HepG2 (cell line): ENCODE data around the gene FNDC3B. TPM values are rescaled to one million over a fixed set of nuclear protein-coding genes. Genes with fewer than 3 reads are reported as not detected.
A peak's percentile ranks its signal among the peaks of the same experiment; 100 is the strongest.

ENCODE experiments used
- ATAC-seq: fragments of 200-7000 bp; cut with Tn5 transposase; 3 replicates; pipeline ENCODE4 v1.9.1; 2020; ENCODE audit warnings: mild to moderate bottlenecking, moderate library complexity
- BruUV-seq: library from RNA; stranded (reverse); fragments of 400-500 nt; replicated peaks from 2 replicates; lab custom pipeline; 2021; lab: Mats Ljungman, UMichigan
- CTCF ChIA-PET: fragments of 300-600 bp; formaldehyde crosslinking; extraction: SDS; loops from one replicate; lab custom pipeline; 2021; ENCODE audit warnings: low total read pairs, inconsistent platforms, low intra/inter-chr PET ratio; lab: Yijun Ruan, JAX
- POLR2A ChIA-PET: fragments of 350-600 bp; sonication (Branson Sonifier 250); formaldehyde crosslinking; loops from one replicate; lab custom pipeline; 2020; ENCODE audit warnings: antibody characterized with exemption, inconsistent platforms; lab: Yijun Ruan, JAX
- DNase-seq: peaks from one replicate; pipeline ENCODE4 v3.0.0-alpha.2; 2015; ENCODE audit warnings: low spot score
- FAIRE-seq: peaks from 3 replicates; lab custom pipeline; 2011; peaks lifted over from hg19 to GRCh38; lab: Jason Lieb, UNC
- H2AFZ ChIP-seq: one replicate; pipeline ENCODE4 v1.6.1; 2011; ENCODE audit warnings: low read length, inconsistent platforms
- H3K27ac ChIP-seq: fragments of 300-600 bp; 3 replicates; pipeline ENCODE4 v1.8.0; 2011; ENCODE audit warnings: mixed run types, mild to moderate bottlenecking, mixed read lengths, low read length, inconsistent platforms; ENCODE audit not compliant: insufficient read depth; ENCODE audit errors: extremely low read length
- H3K27me3 ChIP-seq, 2 experiments: fragments of 200-600 bp in 1 of 2; 2 replicates in 1 of 2; 3 replicates in 1 of 2; pipeline versions ENCODE4 v1.6.0 to v1.8.0; 2011; ENCODE audit warnings: low read length in 2 of 2, mild to moderate bottlenecking in 2 of 2, moderate library complexity in 2 of 2, inconsistent platforms in 1 of 2; ENCODE audit not compliant: insufficient read depth in 2 of 2, control insufficient read depth in 1 of 2
- H3K36me3 ChIP-seq, 2 experiments: fragments of 200-600 bp in 1 of 2; replicated peaks in 1 of 2; 2 replicates in 1 of 2; 3 replicates in 1 of 2; pipeline versions ENCODE4 v1.5.1 to v1.8.0; 2011; ENCODE audit warnings: low read length in 2 of 2, inconsistent platforms in 1 of 2; ENCODE audit not compliant: insufficient read depth in 2 of 2, control insufficient read depth in 1 of 2
- H3K4me1 ChIP-seq: 2 replicates; pipeline ENCODE4 v1.5.1; 2012; ENCODE audit warnings: low read length, inconsistent platforms; ENCODE audit not compliant: insufficient read depth
- H3K4me2 ChIP-seq: 2 replicates; pipeline ENCODE4 v1.6.0; 2011; ENCODE audit warnings: low read depth, low read length, inconsistent platforms
- H3K4me3 ChIP-seq, 3 experiments: fragments of 200-600 bp in 1 of 3; sonication (generic), shearing (Covaris generic) in 1 of 3; replicated peaks in 1 of 3; 2 replicates each; pipeline ENCODE4 v1.5.1; 2011 to 2016; ENCODE audit warnings: low read length in 3 of 3, inconsistent platforms in 2 of 3, low read depth in 2 of 3, mild to moderate bottlenecking in 2 of 3, control low read depth in 1 of 3, mixed read lengths in 1 of 3; ENCODE audit not compliant: insufficient read depth in 1 of 3
- H3K79me2 ChIP-seq: one replicate; pipeline ENCODE4 v1.6.1; 2011; ENCODE audit warnings: low read length, inconsistent platforms; ENCODE audit not compliant: insufficient read depth
- H3K9ac ChIP-seq: 2 replicates; pipeline ENCODE4 v1.6.0; 2011; ENCODE audit warnings: mild to moderate bottlenecking, low read depth, low read length, inconsistent platforms; ENCODE audit not compliant: insufficient read depth
- H3K9me3 ChIP-seq: 2 replicates; pipeline ENCODE4 v1.5.1; 2012; ENCODE audit warnings: mild to moderate bottlenecking, low read length
- H4K20me1 ChIP-seq: 2 replicates; pipeline ENCODE4 v1.6.0; 2011; ENCODE audit warnings: inconsistent platforms, mild to moderate bottlenecking, low read length, moderate library complexity; ENCODE audit not compliant: insufficient read depth
- ARNTL ChIP-seq: sonication (generic); formaldehyde crosslinking; IDR thresholded peaks from 2 replicates; pipeline ENCODE4 v1.4.0; 2020; ENCODE audit warnings: mild to moderate bottlenecking, missing genetic modification reagents
- HIC2 ChIP-seq: sonication (generic); formaldehyde crosslinking; IDR thresholded peaks from 2 replicates; pipeline ENCODE4 v1.9.0; 2022; ENCODE audit warnings: low read depth, missing genetic modification reagents
- NCOA1 ChIP-seq: sonication (generic); formaldehyde crosslinking; IDR thresholded peaks from 2 replicates; pipeline ENCODE4 v1.9.0; 2021; ENCODE audit warnings: missing genetic modification reagents
- PAF1 ChIP-seq: IDR thresholded peaks from 2 replicates; pipeline ENCODE4 v1.6.1; 2016; ENCODE audit warnings: missing genetic modification reagents, missing compliant biosample characterization
- POLR2AphosphoS2 ChIP-seq: IDR thresholded peaks from 2 replicates; pipeline ENCODE4 v1.6.1; 2011; ENCODE audit warnings: low read depth, low read length, improper control_type of control experiment
- RBM22 ChIP-seq: fragments of 200-400 bp; formaldehyde crosslinking; optimal IDR thresholded peaks from 2 replicates; pipeline ENCODE3; 2017; ENCODE audit warnings: mild to moderate bottlenecking, low read length, moderate library complexity
- SP4 ChIP-seq: sonication (generic); formaldehyde crosslinking; IDR thresholded peaks from 2 replicates; pipeline ENCODE4 v1.8.1; 2023; ENCODE audit warnings: mild to moderate bottlenecking, missing genetic modification reagents
- ZKSCAN1 ChIP-seq: fragments of 150-350 bp; IDR thresholded peaks from 2 replicates; pipeline ENCODE4 v1.6.1; 2014; ENCODE audit warnings: low read length
- ZSCAN12 ChIP-seq: sonication (generic); formaldehyde crosslinking; IDR thresholded peaks from 2 replicates; pipeline ENCODE4 v1.9.0; 2021; ENCODE audit warnings: mild to moderate bottlenecking, missing genetic modification reagents
- WGBS: methylation state at CpG from one replicate; pipeline ENCODE4 v1.1.6; 2017; ENCODE audit warnings: low lambda C conversion rate; 5-methylcytosine and 5-hydroxymethylcytosine counted together
- in situ Hi-C: cut with HindIII; loops from 2 replicates; pipeline ENCODE4 v1.10.0; 2017; ENCODE audit warnings: low pct_unique_long_range_greater_than_20kb; ENCODE audit not compliant: extremely low pct_ligation_motif_present
- intact Hi-C: fragments of 100-400 bp; cut with micrococcal nuclease; formaldehyde crosslinking; loops from one replicate; pipeline ENCODE4 v1.10.0; 2022; ENCODE audit not compliant: unreplicated experiment
- polyA plus RNA-seq, 8 experiments: library from polyadenylated mRNA; depleted of rRNA in 3 of 8; stranded (reverse) in 7 of 8; unstranded in 1 of 8; fragments of >200 nt; fragmentation: Illumina TruSeq in 4 of 8; extraction: Trizol in 4 of 8; gene quantifications; 2 replicates each; pipeline versions ENCODE4 v1.2.1 to v1.2.3, GENCODE V29; 2011 to 2016; ENCODE audit warnings: low read depth in 4 of 8, missing spikeins in 1 of 8, mixed read lengths in 1 of 8; ENCODE audit not compliant: insufficient read depth in 1 of 8
- total RNA-seq, 5 experiments: library from RNA; depleted of rRNA; stranded (reverse); fragments of >200 nt; fragmentation: Illumina TruSeq; extraction: Trizol; gene quantifications; 2 replicates each; pipeline ENCODE4 v1.2.3, GENCODE V29; 2016; ENCODE audit warnings: low read depth in 1 of 5

The FNDC3B gene
- total and polyA plus RNA-seq, 2 of the 13 experiments (the other 11 are each of a cell fraction or from before 2014, with no cell fraction given) = 74.8 to 103 TPM

DNA sequence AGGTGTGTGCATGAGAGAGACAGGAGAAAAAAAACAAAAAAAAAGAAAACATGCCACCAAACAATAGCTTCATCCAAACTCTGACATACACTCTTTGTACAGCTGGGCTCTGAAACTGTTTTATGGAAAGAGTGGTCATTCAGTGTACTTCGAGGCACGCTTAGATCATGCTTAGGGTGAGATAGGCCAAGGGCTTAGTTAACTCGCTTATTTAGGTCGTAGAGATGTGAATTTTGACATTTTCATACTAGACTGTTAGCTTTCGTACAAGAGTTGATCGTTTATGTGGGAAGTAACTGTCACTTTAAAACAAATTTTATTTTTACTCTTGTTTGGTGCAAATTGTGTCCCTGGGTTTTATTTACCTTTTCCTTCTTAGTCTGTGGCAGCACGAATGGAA lies 242.5 kb downstream of the FNDC3B start:
- Histone ChIP-seq H3K9ac (no peak overlapping the region), H3K27me3 (no peaks in the 10 kb centered on the region), H3K9me3 (no peaks in the 10 kb centered on the region), H3K79me2 (peaks cover 84% of the 10 kb centered on the region), H4K20me1 (peaks cover 97% of the 10 kb centered on the region), H3K27ac (peak overlapping the region; percentile 8), H3K4me3 (no peak overlapping the region), H3K4me2 (no peak overlapping the region), H2AFZ (no peak overlapping the region), H3K36me3 (peaks cover 25 to 86% of the 10 kb centered on the region in 2 experiments), H3K4me1 (peaks cover 76% of the 10 kb centered on the region)
- DNase-seq (no peak), FAIRE-seq (no peak), ATAC-seq (peak; percentile 3; the same call in 1 of the 3 replicates)
- 97% methylated on average over 7 of the region's 7 CpGs for WGBS
- ChIA-PET POLR2A (no interaction called here), CTCF (no interaction called here)
- intact Hi-C loops = no loop called here
- TF ChIP-seq HIC2 (CRISPR knock-in tag) (no peak), RBM22 (peak; percentile 95), POLR2AphosphoS2 (0 out of 2 replicates have a peak, but pooled peaks have one; percentile 52), SP4 (CRISPR knock-in tag) (no peak), ZSCAN12 (CRISPR knock-in tag) (no peak), NCOA1 (CRISPR knock-in tag) (no peak)
- in situ Hi-C loops = no loop called here
- no TSS peak for BruUV-seq

- Histone ChIP-seq H3K9ac (no peak overlapping the region), H3K4me2 (no peak overlapping the region), H3K4me1 (peaks cover 74% of the 10 kb centered on the region), H3K36me3 (peaks cover 33 to 86% of the 10 kb centered on the region in 2 experiments), H4K20me1 (peaks cover 97% of the 10 kb centered on the region), H3K27ac (no peak overlapping the region), H3K9me3 (no peaks in the 10 kb centered on the region), H2AFZ (no peak overlapping the region), H3K4me3 (no peak overlapping the region), H3K27me3 (no peaks in the 10 kb centered on the region), H3K79me2 (peaks cover 81% of the 10 kb centered on the region)
- ATAC-seq = no peak
- DNase-seq = no peak
- 92% methylated on average over 3 of the region's 3 CpGs for WGBS
- in situ Hi-C loops = no loop called here
- TF ChIP-seq ZKSCAN1 (no peak), RBM22 (peak; percentile 94), PAF1 (CRISPR knock-in tag) (0 out of 2 replicates have a peak, but pooled peaks have one; percentile 37), ARNTL (CRISPR knock-in tag) (no peak)
- ChIA-PET POLR2A (no interaction called here), CTCF (no interaction called here)
- FAIRE-seq = no peak
- no TSS peak for BruUV-seq
- intact Hi-C loops = no loop called here
These were observed 243.5 kb downstream of the FNDC3B start for GRCh38 chr3:172282850-172283249.
